ENCODE results near the gene STX16.
"Not testable (repeated sequence)": the region's sequence is repeated elsewhere in the genome, so short reads cannot be mapped to it uniquely, and the experiment has no call there.

The STX16 gene

DNA sequence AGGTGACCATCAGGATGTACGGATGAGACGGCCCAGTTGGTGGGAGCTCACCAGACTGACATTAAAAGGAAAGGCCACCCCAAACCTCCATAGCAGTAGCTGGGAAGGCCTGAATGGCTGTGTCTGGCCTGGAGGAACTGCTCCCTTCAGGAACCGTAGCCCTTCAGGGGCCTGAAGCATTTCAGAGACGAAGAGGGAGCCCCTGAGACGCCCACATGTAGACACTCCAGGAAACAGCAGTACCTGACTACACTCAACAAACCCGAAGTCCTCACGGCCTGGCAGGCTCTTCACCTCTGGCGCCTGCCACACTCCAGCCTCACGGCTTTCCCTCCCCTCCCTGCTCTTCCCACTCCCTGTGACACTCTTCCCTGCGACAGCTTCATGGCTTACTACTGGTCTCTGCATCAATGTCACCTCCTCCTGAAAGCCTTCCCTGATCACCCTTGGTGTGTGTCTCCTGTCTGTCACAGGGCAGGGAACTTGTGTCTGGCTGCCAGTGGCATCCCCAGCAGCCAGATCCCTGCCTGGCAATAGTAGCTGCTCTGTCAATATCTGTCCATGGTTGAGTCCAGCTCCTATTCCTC lies 14.6 kb upstream of the STX16 start:
- no peak for DNase-seq (ENCODE audit: low read depth)

DNA sequence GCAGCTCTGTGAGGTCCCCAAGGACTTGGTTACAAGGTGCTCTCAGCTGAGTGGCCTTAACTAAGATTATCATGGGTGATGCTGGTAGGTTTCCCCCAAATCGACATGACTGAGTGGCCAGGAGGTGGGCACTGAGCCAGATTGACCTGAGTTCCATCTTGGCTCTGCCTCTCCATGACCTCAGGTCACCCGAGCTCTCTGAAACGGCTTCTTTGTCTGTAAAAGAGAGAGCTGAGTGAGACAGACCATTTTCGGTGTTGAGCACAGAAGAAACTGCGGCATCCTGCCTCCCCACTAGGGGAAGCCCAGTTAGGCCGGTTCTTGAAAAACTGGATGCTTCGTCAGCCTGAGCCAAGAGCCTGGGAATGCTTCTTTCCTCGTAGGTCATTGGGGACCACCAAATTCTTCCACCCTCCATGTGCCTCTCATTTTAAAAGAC lies 14.1 kb upstream of the STX16 start:
- no peak for DNase-seq (ENCODE audit: low read depth)

DNA sequence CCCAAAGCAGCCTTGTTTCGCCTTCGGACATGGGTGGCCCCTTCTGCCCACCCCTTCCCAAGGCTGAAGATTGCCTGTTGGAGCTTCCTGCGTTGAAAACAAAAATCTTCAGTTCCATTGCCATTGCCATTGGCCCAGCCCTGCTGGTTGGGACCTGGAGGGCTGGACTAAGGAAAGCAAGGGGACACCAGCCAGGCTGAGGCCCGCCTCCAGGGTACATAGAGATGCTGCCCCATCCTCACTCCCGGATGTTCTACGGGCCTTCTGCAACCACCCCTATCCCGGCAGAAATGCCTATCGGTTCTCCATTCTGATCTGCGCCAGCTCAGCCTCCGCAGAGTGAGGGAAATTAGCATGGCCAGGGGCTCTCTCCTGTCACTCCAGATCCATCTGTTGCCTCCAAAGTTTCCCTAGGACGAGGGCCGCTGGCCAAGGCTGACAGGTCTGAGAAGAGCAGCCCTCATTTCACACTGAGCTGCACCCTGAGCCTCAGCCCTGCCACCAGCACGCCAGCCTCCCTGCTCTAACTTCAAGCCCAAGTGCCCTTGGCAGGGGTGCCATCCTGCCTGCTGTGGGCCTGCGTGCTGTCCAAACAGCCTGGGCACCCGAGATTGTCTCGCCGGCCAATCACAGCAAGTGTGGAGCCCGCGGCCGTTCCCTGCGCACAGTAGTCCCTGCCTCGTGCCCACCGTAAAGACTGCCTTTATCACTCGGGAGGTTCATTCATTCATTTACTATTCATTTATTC lies 13.4 kb upstream of the STX16 start:
- no peak for DNase-seq (ENCODE audit: low read depth)

DNA sequence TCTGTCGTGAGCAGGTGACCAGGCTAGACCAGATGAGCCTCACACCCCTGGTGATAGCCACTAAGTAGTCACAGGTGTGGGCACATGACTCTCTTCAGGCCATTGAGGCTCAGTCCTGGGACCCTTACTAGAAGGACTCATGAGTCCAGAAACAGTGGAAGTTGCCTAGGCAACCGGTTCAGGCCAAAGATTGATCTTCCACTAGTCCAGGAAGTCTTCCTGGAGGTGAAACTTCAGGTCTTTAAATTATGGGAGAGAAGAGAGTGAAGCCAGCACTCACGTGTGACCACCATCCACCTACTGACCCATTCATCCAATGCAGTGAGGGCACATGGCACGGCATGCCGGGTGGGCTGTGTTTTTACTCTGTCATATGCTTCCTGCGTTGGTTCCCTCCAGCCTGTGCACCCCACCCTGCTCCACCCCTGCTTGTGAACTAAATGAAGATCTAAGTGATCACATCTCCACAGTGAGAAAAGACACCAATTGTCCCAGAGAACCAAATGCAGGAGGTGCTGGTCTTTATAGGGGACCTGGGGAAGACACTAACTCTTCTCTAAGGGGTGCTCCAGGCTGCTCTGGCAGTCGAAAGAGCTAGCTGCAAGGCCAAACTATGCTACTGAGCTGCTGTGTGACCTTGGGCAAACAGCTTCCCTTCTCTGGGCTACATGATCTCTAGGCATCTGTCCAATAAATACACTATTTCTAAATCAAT lies 12.5 kb upstream of the STX16 start:
- DNase-seq (ENCODE audit: low read depth) = no peak

DNA sequence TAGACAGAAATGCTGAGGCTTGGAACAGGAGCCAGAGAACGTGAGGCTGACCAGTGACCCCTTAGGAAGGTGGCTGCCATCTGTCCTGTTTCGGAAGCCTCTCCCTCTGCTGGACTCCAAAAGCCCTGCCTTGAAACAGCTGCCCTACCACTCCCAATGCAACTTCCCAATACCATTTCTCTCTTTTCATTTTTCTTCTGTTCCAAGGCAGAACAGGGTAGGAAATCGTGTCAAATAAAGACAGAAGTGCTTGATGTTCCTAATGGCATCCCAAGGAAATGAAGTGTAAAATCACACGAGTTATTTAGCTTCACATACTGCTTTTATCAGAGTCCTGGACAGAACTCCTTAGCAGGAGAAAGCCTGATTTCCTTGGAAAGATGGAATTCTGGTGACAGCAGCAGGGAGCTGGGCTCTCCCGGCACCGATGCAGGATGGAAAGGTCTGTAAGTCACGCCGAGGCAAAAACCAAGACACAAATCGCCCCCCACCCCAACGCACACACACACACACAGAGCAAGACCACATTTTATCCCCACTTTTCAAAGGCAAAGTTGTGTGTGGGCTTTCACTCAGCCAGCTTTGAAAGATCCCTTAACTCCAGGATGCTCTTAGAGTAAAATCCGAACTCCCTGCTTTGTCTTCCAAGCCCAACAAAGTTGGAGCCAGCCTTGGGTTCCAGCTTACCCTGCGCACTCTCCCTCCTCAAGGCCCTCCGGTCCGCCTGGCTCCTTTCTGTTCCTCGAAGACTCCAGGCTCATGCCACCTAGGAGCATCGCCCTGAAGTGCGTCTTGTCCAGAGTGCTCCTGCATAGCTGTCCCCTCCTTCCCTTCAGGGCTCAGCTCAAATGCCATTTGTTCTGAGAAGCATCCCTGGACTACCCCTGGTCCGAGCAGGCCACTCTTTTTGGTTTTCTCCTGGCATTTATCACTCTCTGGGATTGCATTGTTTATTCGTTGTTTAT lies 11.6 kb upstream of the STX16 start:
- DNase-seq (ENCODE audit: low read depth) = no peak

DNA sequence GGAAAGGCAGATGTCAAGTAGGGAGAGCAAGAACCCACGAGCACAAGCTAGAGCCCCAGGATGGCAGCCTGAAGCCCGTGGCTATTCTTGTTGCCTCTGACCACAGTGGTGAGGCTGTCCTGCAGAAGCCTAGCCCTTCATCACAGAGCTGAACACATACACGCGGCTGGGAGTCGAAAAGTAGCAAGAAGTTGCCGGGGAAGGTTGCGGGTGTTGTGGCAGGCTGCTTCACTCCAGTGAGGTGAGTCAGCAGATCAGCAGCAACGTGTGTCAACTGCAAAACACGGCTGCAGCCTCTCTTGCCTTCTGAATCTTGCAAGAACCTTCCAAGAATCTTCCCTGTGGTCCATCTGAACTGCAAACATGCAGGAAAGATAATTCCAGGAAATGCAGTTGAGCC lies 10.6 kb upstream of the STX16 start:
- DNase-seq (ENCODE audit: low read depth) = no peak

DNA sequence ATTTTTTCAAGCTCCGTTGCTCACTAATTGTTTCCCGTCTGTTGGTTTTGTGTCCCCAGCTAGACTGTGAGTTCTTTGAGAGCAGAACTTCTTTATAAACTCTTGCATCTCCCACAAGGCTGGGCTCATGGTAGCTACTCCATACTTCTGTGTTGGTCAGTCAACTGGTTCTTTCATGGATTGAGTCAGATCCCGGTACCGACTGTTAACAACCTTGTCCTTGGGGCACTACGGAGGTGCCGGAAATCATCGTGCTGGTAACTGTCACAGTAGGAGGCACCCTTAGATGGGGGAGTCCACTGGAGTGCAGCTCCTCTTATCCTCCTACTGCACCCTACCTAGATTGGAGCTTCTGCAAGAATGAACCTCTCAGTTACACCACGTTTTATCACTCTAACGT lies 8.6 kb upstream of the STX16 start:
- DNase-seq (ENCODE audit: low read depth) = no peak

DNA sequence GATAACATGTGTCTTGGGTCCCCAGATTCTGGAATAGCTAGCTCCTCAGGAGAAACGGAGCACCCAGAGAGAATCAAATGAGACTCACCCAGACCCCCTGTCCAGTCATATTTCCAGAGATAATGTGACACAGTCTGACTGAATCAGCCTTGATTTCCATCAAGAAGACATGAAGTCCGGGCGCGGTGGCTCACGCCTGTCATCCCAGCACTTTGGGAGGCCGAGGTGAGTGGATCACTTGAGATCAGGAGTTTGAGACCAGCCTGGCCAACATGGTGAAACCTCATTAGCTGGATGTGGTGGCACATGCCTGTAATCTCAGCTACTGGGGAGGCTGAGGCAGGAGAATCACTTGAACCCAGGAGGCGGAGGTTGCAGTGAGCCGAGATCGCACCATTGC lies 8.2 kb upstream of the STX16 start:
- not testable (repeated sequence) for DNase-seq (ENCODE audit: low read depth)

DNA sequence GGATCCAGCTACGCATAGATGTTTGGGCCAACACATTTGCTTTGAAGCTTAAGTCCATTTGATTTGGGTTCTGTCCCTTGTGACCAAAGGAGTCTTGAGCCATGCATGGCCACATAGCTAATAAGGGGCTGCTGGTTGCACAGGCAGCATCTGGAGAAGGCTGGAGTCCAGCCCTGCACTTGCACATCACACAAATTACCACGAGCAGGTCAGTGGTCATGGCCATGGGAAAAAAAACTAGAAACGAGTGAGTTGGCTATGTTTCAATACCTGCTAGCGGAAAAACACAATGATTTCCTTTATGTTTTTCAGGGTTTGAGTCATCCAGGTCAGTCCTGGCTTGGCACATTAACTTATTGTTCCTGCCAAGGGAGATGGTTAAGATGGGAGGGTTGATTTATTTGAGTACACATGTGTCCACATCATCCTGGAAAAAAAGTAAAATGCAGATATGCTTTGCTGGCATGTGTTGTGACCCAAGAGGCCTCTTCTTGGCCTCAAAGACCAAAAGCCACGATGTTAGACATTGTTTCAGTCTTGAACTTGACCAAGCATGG lies 5.6 kb upstream of the STX16 start:
- no peak for DNase-seq (ENCODE audit: low read depth)

DNA sequence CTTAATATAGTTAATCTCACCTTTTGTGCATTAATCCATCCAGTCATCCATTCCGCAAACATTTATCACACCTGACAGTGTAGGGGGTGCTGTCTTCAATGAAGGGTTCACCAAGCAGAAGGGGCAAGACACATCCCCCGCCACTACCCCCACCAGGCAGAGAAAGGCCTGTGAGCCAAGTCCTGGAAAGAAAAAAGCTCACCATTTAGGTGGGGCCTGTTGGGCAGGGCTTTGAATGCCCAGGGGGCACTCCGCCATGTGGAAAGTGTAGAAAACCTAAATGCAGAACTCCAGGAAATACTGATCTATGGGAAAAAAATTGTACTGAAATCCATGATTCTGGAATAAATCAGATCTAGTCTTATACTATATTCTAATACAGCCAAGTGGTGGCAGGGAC lies 4.8 kb upstream of the STX16 start:
- no peak for DNase-seq (ENCODE audit: low read depth)

DNA sequence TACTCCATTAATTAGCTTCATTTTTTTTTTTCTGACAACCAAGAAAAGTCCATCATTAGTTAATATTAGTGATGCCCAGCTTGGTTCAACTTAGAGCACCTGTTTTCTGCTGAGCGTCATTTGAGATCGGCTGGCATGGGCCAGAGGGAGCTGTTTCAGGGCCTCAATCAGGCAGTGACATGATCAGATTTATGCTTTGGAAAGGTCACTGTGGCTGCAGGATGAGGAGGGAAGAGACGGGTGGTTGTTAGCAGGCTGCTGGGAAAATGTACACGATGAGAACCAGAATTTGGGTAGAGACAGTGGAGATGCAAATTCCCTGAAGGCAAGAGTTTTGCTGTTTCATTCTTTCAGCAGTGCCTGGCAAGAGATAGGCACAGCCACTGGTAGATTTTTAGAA lies 4.4 kb upstream of the STX16 start:
- DNase-seq (ENCODE audit: low read depth) = no peak

DNA sequence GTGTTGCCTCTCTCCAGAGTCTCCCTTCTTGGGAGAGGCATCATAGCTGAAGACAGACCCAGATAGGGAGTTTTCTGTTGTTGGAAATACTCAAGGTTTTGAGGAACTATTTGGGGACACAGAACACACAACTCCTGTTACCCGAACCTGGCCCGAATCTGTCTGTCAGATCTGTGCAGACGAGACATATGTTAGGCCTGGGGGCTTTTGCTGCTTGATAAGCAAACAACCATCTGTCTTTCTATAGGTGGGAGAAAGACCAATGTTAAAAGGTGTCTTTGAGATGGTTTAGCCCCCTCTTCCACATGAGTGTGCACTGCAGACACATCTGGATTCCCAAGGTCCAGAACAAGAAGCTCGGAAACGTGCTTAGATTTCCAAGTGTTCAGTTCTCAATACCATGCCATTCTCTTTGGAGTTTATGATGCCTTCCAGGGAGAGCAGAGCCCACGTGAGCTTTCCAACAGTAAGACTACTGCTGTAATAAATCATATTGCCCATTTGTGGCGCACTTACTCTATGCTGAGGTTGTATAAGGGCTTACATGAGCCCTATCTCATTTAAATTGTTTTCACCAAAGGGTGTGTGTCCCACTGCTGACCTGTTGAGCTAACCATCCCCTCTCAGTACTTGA lies 3.8 kb upstream of the STX16 start:
- DNase-seq (ENCODE audit: low read depth) = no peak

DNA sequence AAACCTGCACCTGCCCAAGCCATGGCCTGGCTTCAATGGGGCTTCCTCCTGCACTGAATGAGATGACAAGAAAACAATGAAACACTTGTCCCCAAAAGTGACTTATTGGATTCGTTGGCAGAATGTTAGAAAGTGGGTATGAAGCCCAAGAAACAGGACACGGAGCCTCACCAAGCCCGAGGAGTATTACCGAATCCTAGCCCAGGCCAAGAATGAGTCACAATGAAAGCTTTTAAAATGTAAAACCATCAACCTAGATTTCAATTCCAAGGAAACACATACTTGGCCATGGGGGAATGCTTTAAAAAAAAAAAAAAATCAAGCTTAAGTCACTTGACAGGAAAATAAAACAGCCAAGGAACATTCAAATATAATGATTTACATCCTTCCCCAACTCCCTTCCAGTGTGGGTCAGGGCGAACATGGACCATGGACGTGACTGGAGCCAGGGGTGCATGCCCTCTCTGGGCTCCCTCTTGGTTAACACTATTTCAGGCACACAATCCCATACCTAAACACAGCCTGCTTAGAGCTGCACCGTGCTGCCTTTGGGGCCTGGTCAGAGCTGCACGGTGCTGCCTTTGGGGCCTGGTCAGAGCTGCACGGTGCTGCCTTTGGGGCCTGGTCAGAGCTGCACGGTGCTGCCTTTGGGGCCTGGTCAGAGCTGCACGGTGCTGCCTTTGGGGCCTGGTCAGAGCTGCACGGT lies 3.1 kb upstream of the STX16 start:
- DNase-seq (ENCODE audit: low read depth) = no peak

DNA sequence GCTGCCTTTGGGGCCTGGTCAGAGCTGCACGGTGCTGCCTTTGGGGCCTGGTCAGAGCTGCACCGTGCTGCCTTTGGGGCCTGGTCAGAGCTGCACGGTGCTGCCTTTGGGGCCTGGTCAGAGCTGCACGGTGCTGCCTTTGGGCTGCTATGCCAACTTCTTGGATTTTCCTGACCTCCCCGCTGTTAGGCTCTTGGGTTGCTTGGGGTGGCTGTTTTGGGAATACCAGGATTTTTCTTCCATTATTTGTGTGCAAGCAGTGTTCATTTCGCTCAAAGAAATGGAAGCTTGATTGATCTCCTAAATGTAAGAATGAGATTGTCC lies 2.6 kb upstream of the STX16 start:
- DNase-seq (ENCODE audit: low read depth) = not testable (repeated sequence)

DNA sequence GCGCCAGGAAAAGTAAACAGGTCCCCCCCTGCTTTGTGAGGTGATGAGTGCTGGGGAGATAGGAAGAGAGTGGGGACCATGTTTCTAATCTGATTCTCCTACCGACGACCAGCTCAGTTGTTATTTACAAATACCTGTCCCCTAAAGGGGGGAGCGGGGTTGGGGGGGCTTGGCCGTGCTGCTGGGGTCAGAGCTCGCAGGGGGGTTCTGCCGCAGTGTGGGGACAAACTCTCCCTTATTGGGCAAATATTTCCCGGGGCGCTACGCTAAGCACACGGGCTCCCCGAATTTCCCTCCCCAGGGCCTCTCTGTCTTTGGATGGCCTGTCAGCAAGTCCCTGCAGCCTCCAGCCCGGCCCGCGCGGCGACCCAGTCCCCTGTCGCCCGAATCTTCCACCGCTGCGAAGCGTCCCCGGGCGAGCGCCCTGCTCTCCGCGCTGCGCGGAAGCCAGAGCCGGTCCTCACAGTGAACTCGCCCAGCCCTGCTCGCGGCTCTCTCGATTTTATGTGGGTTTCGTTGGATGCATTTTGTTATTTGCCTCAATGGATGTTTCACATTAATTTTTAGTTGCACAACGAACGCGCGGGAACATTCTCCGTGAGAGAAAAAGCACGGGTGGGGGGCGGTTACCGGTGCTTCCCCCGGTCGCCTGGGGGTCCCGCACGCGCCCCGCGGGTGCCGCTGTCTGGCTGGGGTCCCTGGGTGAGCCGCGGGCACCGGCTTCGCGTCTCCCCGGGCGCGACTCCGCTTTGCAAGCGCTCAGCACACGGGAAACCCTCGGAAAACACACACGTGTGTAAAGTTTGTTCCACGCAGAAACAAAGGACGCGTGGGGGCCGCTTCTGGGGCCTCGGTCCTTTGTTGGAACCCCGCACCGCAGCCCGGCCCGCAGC lies 1.5 kb upstream of the STX16 start:
- no peak for DNase-seq (ENCODE audit: low read depth)

DNA sequence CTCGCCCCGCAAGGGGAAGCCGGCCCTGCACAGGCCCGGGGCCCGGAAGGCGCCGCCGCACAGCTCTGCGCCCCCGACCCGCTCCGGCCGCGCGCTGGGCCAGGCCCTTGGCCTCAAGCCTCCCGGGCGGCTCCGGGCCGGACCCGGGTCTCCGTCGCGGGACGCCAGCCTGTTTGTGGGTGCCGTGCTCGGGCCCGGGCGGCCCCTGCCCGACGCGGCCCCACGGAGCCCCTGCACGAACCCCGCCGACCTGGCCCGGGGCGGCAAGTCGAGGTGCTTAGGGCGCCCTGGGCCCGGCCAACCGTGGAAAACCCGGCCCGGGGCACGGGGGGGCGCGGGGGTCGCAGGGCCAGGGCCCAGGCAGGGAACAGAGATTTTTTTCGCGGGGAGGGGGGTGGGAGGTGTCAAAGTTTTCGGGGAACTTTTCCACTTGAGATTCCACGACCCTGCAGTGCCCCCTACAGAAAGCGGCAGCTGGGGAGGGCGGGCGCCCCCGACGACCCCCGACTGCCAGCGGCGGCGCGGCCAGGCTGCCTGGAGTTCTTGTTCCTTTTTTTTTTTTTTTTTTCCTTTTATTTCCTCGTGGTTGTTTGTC lies 805 bp upstream of the STX16 start:
- no peak for DNase-seq (ENCODE audit: low read depth)

DNA sequence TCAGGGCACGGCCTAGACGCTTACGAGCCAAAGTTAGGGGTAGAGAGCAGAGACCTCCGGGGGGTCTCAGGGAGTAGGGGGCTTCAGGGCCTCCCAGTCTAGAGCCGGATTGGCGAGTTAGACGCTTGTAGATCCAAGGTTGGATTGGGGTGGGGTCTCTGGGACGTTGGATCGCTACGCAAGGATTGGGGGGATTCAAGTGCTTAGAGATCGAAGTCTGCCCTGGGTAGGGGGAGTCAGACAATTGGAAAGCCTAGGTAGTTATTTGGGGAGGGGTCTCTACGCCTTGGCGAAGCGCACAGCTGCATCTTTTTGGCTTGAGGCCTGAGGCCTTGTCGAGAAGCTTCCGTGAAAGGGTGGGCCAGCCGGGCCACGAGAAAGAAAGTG lies 469 bp downstream of the STX16 start:
- DNase-seq (ENCODE audit: low read depth) = no peak

DNA sequence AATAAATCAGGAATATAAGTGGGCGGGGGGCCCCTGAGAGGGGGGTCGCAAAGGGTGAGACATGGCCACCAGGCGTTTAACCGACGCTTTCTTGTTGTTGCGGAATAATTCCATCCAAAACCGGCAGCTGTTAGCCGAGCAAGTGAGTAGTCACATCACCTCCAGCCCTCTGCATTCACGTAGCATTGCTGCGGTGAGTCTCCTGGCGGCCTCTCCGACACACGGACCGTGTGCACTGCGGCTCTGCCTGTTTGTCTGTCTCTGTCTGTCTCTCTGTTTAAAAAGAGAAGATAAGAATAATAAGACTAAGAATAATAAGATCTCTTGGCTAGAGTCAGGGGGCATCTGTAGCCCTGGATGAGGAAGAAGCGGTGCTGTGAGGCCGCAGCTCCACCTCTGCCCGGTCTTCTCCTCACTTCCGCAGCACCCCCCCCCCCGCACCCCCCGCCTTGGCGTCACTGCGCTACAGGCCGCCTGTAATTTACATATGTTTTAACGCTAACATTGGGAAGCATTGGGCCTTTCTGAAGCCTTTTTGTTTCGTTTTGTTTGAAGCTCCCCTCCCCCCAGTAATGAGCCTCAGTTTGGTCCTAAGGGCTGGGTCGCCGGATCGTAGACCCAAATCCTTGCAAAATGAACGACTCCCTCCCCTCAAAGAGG lies 993 bp downstream of the STX16 start:
- DNase-seq (ENCODE audit: low read depth) = peak; percentile 37
